H1 (cell line): ENCODE data around the gene IQCM.

Source experiments
- BRCA1 ChIP-seq: IDR thresholded peaks from 2 replicates; pipeline ENCODE4 v1.6.1; 2012; ENCODE audit warnings: low read depth, low read length, improper control_type of control experiment
- CREB1 ChIP-seq: IDR thresholded peaks from 2 replicates; pipeline ENCODE4 v1.6.1; 2012; ENCODE audit warnings: inconsistent platforms
- EP300 ChIP-seq, 2 experiments: IDR thresholded peaks; 1 replicate in 1 of 2; 2 replicates in 1 of 2; pipeline ENCODE4 v1.6.1; 2011 to 2012; ENCODE audit warnings: low read depth in 2 of 2, low read length in 2 of 2, mild to moderate bottlenecking in 2 of 2, borderline replicate concordance in 1 of 2, inconsistent platforms in 1 of 2, moderate library complexity in 1 of 2
- EZH2 ChIP-seq: fragments of 200-600 bp; sonication (generic); IDR thresholded peaks from 2 replicates; pipeline ENCODE4 v1.7.1; 2012; ENCODE audit warnings: low read depth, mild to moderate bottlenecking, moderate library complexity, low read length, inconsistent platforms; ENCODE audit not compliant: severe bottlenecking
- JUN ChIP-seq: IDR thresholded peaks from 2 replicates; pipeline ENCODE4 v1.6.1; 2011; ENCODE audit warnings: low read depth, mild to moderate bottlenecking, improper control_type of control experiment, low read length
- POLR2A ChIP-seq, 2 experiments: IDR thresholded peaks; 1 replicate in 1 of 2; 2 replicates in 1 of 2; pipeline ENCODE4 v1.6.1; 2011; ENCODE audit warnings: low read depth in 2 of 2, low read length in 2 of 2, mild to moderate bottlenecking in 2 of 2; ENCODE audit errors: control extremely low read depth in 1 of 2
- POLR2AphosphoS5 ChIP-seq: IDR thresholded peaks from 2 replicates; pipeline ENCODE4 v1.6.1; 2011; ENCODE audit warnings: low read depth, low read length
- TF ChIP-seq, protein P1 (sequence below): fragments of 300-600 bp; sonication (generic); IDR thresholded peaks from 2 replicates; pipeline ENCODE4 v1.7.1; 2012; ENCODE audit warnings: low read length, moderate library complexity, mild to moderate bottlenecking, inconsistent platforms; ENCODE audit not compliant: insufficient replicate concordance
- TF ChIP-seq, protein P2 (sequence below), 3 experiments: IDR thresholded peaks; 1 replicate in 2 of 3; 2 replicates in 1 of 3; pipeline versions ENCODE4 v1.5.1 to v1.6.1; 2011; ENCODE audit warnings: low read length in 3 of 3, mild to moderate bottlenecking in 3 of 3, inconsistent platforms in 2 of 3, low read depth in 1 of 3, moderate library complexity in 1 of 3; ENCODE audit not compliant: insufficient read depth in 1 of 3; ENCODE audit errors: control extremely low read depth in 1 of 3

DNA sequence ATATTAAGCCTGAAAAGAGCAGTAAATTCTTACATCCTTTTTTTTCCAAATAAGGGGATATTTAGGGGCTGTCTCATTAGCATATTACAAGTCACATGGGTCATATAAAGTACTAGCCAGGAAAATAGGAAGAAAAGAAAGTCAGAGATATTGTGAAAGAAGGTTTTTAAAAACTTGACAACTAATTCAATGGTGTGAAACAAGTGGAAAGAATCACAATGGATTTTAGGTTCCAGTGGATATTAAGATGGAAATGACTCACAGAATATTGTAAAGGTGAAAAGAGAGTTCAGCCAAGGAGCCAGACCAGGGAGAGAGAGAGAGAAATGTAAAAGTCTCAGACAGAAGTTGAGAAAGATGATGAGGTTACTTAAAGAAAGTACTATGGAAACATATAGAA, 297.2 kb downstream of the IQCM start:
- no peak for TF ChIP-seq JUN
- no peak for TF ChIP-seq POLR2A (IDR thresholded peaks at IDR 0.05; ENCODE audit: control extremely low read depth in 1 of 2, low read depth in 2 of 2, low read length in 2 of 2)
- TF ChIP-seq, protein P1, sequence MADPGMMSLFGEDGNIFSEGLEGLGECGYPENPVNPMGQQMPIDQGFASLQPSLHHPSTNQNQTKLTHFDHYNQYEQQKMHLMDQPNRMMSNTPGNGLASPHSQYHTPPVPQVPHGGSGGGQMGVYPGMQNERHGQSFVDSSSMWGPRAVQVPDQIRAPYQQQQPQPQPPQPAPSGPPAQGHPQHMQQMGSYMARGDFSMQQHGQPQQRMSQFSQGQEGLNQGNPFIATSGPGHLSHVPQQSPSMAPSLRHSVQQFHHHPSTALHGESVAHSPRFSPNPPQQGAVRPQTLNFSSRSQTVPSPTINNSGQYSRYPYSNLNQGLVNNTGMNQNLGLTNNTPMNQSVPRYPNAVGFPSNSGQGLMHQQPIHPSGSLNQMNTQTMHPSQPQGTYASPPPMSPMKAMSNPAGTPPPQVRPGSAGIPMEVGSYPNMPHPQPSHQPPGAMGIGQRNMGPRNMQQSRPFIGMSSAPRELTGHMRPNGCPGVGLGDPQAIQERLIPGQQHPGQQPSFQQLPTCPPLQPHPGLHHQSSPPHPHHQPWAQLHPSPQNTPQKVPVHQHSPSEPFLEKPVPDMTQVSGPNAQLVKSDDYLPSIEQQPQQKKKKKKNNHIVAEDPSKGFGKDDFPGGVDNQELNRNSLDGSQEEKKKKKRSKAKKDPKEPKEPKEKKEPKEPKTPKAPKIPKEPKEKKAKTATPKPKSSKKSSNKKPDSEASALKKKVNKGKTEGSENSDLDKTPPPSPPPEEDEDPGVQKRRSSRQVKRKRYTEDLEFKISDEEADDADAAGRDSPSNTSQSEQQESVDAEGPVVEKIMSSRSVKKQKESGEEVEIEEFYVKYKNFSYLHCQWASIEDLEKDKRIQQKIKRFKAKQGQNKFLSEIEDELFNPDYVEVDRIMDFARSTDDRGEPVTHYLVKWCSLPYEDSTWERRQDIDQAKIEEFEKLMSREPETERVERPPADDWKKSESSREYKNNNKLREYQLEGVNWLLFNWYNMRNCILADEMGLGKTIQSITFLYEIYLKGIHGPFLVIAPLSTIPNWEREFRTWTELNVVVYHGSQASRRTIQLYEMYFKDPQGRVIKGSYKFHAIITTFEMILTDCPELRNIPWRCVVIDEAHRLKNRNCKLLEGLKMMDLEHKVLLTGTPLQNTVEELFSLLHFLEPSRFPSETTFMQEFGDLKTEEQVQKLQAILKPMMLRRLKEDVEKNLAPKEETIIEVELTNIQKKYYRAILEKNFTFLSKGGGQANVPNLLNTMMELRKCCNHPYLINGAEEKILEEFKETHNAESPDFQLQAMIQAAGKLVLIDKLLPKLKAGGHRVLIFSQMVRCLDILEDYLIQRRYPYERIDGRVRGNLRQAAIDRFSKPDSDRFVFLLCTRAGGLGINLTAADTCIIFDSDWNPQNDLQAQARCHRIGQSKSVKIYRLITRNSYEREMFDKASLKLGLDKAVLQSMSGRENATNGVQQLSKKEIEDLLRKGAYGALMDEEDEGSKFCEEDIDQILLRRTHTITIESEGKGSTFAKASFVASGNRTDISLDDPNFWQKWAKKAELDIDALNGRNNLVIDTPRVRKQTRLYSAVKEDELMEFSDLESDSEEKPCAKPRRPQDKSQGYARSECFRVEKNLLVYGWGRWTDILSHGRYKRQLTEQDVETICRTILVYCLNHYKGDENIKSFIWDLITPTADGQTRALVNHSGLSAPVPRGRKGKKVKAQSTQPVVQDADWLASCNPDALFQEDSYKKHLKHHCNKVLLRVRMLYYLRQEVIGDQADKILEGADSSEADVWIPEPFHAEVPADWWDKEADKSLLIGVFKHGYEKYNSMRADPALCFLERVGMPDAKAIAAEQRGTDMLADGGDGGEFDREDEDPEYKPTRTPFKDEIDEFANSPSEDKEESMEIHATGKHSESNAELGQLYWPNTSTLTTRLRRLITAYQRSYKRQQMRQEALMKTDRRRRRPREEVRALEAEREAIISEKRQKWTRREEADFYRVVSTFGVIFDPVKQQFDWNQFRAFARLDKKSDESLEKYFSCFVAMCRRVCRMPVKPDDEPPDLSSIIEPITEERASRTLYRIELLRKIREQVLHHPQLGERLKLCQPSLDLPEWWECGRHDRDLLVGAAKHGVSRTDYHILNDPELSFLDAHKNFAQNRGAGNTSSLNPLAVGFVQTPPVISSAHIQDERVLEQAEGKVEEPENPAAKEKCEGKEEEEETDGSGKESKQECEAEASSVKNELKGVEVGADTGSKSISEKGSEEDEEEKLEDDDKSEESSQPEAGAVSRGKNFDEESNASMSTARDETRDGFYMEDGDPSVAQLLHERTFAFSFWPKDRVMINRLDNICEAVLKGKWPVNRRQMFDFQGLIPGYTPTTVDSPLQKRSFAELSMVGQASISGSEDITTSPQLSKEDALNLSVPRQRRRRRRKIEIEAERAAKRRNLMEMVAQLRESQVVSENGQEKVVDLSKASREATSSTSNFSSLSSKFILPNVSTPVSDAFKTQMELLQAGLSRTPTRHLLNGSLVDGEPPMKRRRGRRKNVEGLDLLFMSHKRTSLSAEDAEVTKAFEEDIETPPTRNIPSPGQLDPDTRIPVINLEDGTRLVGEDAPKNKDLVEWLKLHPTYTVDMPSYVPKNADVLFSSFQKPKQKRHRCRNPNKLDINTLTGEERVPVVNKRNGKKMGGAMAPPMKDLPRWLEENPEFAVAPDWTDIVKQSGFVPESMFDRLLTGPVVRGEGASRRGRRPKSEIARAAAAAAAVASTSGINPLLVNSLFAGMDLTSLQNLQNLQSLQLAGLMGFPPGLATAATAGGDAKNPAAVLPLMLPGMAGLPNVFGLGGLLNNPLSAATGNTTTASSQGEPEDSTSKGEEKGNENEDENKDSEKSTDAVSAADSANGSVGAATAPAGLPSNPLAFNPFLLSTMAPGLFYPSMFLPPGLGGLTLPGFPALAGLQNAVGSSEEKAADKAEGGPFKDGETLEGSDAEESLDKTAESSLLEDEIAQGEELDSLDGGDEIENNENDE, result no peak
- TF ChIP-seq CREB1, result no peak
- TF ChIP-seq BRCA1, result no peak
- TF ChIP-seq POLR2AphosphoS5, result no peak
- no peak for TF ChIP-seq EP300 (IDR thresholded peaks at IDR 0.05; ENCODE audit: borderline replicate concordance in 1 of 2, low read depth in 2 of 2, low read length in 2 of 2)
- TF ChIP-seq, protein P2, sequence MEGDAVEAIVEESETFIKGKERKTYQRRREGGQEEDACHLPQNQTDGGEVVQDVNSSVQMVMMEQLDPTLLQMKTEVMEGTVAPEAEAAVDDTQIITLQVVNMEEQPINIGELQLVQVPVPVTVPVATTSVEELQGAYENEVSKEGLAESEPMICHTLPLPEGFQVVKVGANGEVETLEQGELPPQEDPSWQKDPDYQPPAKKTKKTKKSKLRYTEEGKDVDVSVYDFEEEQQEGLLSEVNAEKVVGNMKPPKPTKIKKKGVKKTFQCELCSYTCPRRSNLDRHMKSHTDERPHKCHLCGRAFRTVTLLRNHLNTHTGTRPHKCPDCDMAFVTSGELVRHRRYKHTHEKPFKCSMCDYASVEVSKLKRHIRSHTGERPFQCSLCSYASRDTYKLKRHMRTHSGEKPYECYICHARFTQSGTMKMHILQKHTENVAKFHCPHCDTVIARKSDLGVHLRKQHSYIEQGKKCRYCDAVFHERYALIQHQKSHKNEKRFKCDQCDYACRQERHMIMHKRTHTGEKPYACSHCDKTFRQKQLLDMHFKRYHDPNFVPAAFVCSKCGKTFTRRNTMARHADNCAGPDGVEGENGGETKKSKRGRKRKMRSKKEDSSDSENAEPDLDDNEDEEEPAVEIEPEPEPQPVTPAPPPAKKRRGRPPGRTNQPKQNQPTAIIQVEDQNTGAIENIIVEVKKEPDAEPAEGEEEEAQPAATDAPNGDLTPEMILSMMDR (IDR thresholded peaks at IDR 0.05; ENCODE audit: control extremely low read depth in 1 of 3, insufficient read depth in 1 of 3, low read depth in 1 of 3, low read length in 3 of 3), result no peak
- TF ChIP-seq EZH2, result no peak
